ENCODE data around the gene USPL1.

Gene USPL1

GRCh38 chr13:30580852-30581502 lies 36.7 kb upstream of the USPL1 start:
- no peak for DNase-seq (ENCODE audit: low read depth, low spot score)
- no peak overlapping the region for H3K4me3 ChIP-seq (ENCODE audit: insufficient read length, low read depth)
- no peaks in the 10 kb centered on the region for H3K4me1 ChIP-seq (ENCODE audit: insufficient read depth, insufficient read length)
- no peaks in the 10 kb centered on the region for H3K9me3 ChIP-seq (ENCODE audit: insufficient read depth, low read length)
- no peak overlapping the region for H3K9ac ChIP-seq (ENCODE audit: insufficient read length, low read depth)
- no peak for TF ChIP-seq YY1 (IDR thresholded peaks at IDR 0.05; ENCODE audit: insufficient read depth, insufficient read length)
- TF ChIP-seq ZNF274 (IDR thresholded peaks at IDR 0.05; ENCODE audit: low read depth, low read length): no peak
- TF ChIP-seq SUZ12 (IDR thresholded peaks at IDR 0.05; ENCODE audit: extremely low read depth, insufficient read depth, insufficient read length): no peak
- H3K27me3 ChIP-seq (ENCODE audit: insufficient read depth, insufficient read length): no peaks in the 10 kb centered on the region
- no peaks in the 10 kb centered on the region for H3K36me3 ChIP-seq (ENCODE audit: insufficient read depth, insufficient read length, low read length)

- Histone ChIP-seq H3K36me3 (ENCODE audit: insufficient read depth, insufficient read length, low read length) (no peaks in the 10 kb centered on the region), H3K9me3 (ENCODE audit: insufficient read depth, low read length) (no peaks in the 10 kb centered on the region), H3K4me3 (ENCODE audit: insufficient read length, low read depth) (no peak overlapping the region), H3K27me3 (ENCODE audit: insufficient read depth, insufficient read length) (no peaks in the 10 kb centered on the region), H3K9ac (ENCODE audit: insufficient read length, low read depth) (no peak overlapping the region), H3K4me1 (ENCODE audit: insufficient read depth, insufficient read length) (no peaks in the 10 kb centered on the region)
- DNase-seq (ENCODE audit: low read depth, low spot score): no peak
- TF ChIP-seq YY1 (IDR thresholded peaks at IDR 0.05; ENCODE audit: insufficient read depth, insufficient read length) (no peak), ZNF274 (IDR thresholded peaks at IDR 0.05; ENCODE audit: low read depth, low read length) (no peak)
Measured at GRCh38 chr13:30581582-30581981, 36.1 kb upstream of the USPL1 start.

DNA sequence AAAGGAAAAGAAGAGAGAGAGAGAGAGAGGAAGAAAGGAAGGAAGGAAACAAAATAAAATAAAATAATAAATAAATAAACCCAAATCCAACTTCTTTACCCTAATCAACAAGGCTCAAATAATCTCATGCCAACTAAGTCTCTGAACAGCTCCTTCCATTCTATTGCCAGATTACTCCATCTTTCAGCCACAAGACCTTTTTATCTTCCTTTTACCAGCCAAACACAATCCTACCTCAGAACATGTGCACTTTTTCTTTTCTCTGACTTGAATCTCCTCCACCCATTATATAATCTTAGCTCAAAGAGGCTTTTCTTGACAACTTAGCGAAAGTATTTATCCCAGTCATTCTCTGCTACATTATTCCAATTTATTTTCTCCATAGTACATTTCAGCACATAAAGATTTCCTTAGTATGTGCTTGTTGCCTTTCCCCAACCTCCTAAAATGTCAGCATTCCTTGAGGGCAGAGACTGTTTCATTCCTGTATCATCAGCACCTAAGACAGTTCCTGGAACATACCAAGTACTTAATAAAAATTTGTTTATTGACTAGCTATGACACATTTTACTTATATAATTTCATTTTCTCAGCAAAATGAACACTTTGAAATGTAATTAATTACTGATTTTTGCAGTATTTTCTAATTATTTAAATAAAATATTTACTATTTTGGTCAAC lies 33.5 kb upstream of the USPL1 start:
- H3K9me3 ChIP-seq (ENCODE audit: insufficient read depth, low read length): no peaks in the 10 kb centered on the region
- no peaks in the 10 kb centered on the region for H3K4me1 ChIP-seq (ENCODE audit: insufficient read depth, insufficient read length)
- H3K4me3 ChIP-seq (ENCODE audit: insufficient read length, low read depth): no peak overlapping the region
- H3K9ac ChIP-seq (ENCODE audit: insufficient read length, low read depth): no peak overlapping the region
- no peaks in the 10 kb centered on the region for H3K27me3 ChIP-seq (ENCODE audit: insufficient read depth, insufficient read length)
- DNase-seq (ENCODE audit: low read depth, low spot score): no peak
- no peaks in the 10 kb centered on the region for H3K36me3 ChIP-seq (ENCODE audit: insufficient read depth, insufficient read length, low read length)
- no peak for TF ChIP-seq SUZ12 (IDR thresholded peaks at IDR 0.05; ENCODE audit: extremely low read depth, insufficient read depth, insufficient read length)
- TF ChIP-seq YY1 (IDR thresholded peaks at IDR 0.05; ENCODE audit: insufficient read depth, insufficient read length): no peak
- TF ChIP-seq ZNF274 (IDR thresholded peaks at IDR 0.05; ENCODE audit: low read depth, low read length): no peak

GRCh38 chr13:30585748-30586262 lies 31.9 kb upstream of the USPL1 start:
- Histone ChIP-seq H3K4me1 (ENCODE audit: insufficient read depth, insufficient read length) (no peaks in the 10 kb centered on the region), H3K27me3 (ENCODE audit: insufficient read depth, insufficient read length) (no peaks in the 10 kb centered on the region), H3K4me3 (ENCODE audit: insufficient read length, low read depth) (no peak overlapping the region), H3K36me3 (ENCODE audit: insufficient read depth, insufficient read length, low read length) (no peaks in the 10 kb centered on the region), H3K9me3 (ENCODE audit: insufficient read depth, low read length) (no peaks in the 10 kb centered on the region), H3K9ac (ENCODE audit: insufficient read length, low read depth) (no peak overlapping the region)
- DNase-seq (ENCODE audit: low read depth, low spot score): no peak
- no peak for TF ChIP-seq SUZ12 (IDR thresholded peaks at IDR 0.05; ENCODE audit: extremely low read depth, insufficient read depth, insufficient read length)
- TF ChIP-seq ZNF274 (IDR thresholded peaks at IDR 0.05; ENCODE audit: low read depth, low read length): no peak
- no peak for TF ChIP-seq YY1 (IDR thresholded peaks at IDR 0.05; ENCODE audit: insufficient read depth, insufficient read length)

DNA sequence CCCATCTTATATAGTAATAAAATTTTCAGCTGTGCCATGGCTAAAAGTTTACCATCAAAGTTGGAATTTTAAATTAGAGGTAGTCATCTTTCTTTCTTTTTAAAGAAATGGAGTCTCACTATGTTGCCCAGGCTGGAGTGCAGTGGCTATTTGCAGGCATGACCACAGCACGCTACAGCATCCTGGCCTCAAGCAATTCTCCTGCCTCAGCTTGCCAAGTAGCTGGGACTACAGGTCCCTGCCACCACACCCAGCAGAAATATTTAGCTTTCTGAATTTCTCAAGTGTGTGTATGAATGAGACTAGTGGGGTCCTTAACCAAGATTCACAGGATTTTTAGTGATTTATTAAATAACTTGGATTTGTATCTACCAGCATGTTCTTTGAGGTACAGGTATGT lies 30.5 kb upstream of the USPL1 start:
- Histone ChIP-seq H3K36me3 (ENCODE audit: insufficient read depth, insufficient read length, low read length) (no peaks in the 10 kb centered on the region), H3K9me3 (ENCODE audit: insufficient read depth, low read length) (no peaks in the 10 kb centered on the region), H3K4me3 (ENCODE audit: insufficient read length, low read depth) (no peak overlapping the region), H3K4me1 (ENCODE audit: insufficient read depth, insufficient read length) (no peaks in the 10 kb centered on the region), H3K27me3 (ENCODE audit: insufficient read depth, insufficient read length) (no peaks in the 10 kb centered on the region), H3K9ac (ENCODE audit: insufficient read length, low read depth) (no peak overlapping the region)
- no peak for TF ChIP-seq SUZ12 (IDR thresholded peaks at IDR 0.05; ENCODE audit: extremely low read depth, insufficient read depth, insufficient read length)
- no peak for TF ChIP-seq ZNF274 (IDR thresholded peaks at IDR 0.05; ENCODE audit: low read depth, low read length)
- no peak for TF ChIP-seq YY1 (IDR thresholded peaks at IDR 0.05; ENCODE audit: insufficient read depth, insufficient read length)
- no peak for DNase-seq (ENCODE audit: low read depth, low spot score)

DNA sequence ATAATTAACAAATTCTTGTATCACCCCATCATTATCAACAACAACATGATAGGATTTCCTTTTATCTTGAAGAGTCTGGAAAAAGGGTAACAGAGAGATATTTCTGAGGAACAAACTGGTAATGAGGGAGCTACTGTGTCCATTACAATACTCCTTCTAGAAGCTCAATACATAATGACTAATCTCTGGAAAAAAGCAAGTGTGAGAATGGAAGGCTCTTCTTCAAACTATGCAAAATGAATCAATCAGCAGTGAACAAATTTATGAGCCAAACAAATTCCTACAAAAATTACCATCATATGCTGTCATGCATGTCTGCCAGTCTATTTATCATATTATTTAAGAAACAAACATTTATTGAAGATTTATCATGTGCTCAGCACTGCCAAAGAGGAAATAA lies 30.0 kb upstream of the USPL1 start:
- TF ChIP-seq ZNF274 (IDR thresholded peaks at IDR 0.05; ENCODE audit: low read depth, low read length): no peak
- TF ChIP-seq YY1 (IDR thresholded peaks at IDR 0.05; ENCODE audit: insufficient read depth, insufficient read length): no peak
- TF ChIP-seq SUZ12 (IDR thresholded peaks at IDR 0.05; ENCODE audit: extremely low read depth, insufficient read depth, insufficient read length): no peak
- Histone ChIP-seq H3K4me1 (ENCODE audit: insufficient read depth, insufficient read length) (no peaks in the 10 kb centered on the region), H3K9me3 (ENCODE audit: insufficient read depth, low read length) (no peaks in the 10 kb centered on the region), H3K27me3 (ENCODE audit: insufficient read depth, insufficient read length) (no peaks in the 10 kb centered on the region), H3K9ac (ENCODE audit: insufficient read length, low read depth) (no peak overlapping the region), H3K4me3 (ENCODE audit: insufficient read length, low read depth) (no peak overlapping the region), H3K36me3 (ENCODE audit: insufficient read depth, insufficient read length, low read length) (no peaks in the 10 kb centered on the region)
- no peak for DNase-seq (ENCODE audit: low read depth, low spot score)

DNA sequence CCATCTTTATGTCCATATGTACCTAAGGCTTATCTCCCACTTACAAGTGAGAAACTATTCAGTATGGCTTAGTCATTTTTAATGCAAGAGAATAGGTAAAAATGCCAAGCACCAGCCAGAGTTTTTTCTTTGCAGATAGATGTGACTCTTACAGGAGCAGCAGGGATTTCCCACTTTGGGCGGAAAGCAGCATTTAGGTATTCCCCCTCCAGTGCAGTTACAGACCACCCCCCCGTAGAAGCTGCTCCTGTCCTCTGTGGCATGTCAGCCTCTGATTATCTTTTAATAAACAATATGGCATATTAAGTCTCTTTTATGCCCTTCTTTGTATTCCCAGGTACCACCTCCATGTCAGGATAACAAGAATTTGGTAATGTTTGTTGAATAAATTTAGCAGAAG lies 24.7 kb upstream of the USPL1 start:
- H3K4me3 ChIP-seq (ENCODE audit: insufficient read length, low read depth): no peak overlapping the region

More for the DNA sequence above, 24.7 kb upstream of the USPL1 start:
- H3K4me1 ChIP-seq (ENCODE audit: insufficient read depth, insufficient read length): no peaks in the 10 kb centered on the region
- H3K27me3 ChIP-seq (ENCODE audit: insufficient read depth, insufficient read length): no peaks in the 10 kb centered on the region
- H3K36me3 ChIP-seq (ENCODE audit: insufficient read depth, insufficient read length, low read length): no peaks in the 10 kb centered on the region
- DNase-seq (ENCODE audit: low read depth, low spot score): no peak
- H3K9me3 ChIP-seq (ENCODE audit: insufficient read depth, low read length): no peaks in the 10 kb centered on the region
- H3K9ac ChIP-seq (ENCODE audit: insufficient read length, low read depth): no peak overlapping the region
- TF ChIP-seq YY1 (IDR thresholded peaks at IDR 0.05; ENCODE audit: insufficient read depth, insufficient read length) (no peak), SUZ12 (IDR thresholded peaks at IDR 0.05; ENCODE audit: extremely low read depth, insufficient read depth, insufficient read length) (no peak), ZNF274 (IDR thresholded peaks at IDR 0.05; ENCODE audit: low read depth, low read length) (no peak)
